SH-SY5Y (cell line): ENCODE measurements around the gene ADRB2.

Source experiments
- GATA2 ChIP-seq: IDR thresholded peaks from 2 replicates; pipeline ENCODE4 v1.6.1; 2011; ENCODE audit warnings: mild to moderate bottlenecking, low read depth, low read length
- GATA3 ChIP-seq: IDR thresholded peaks from 2 replicates; pipeline ENCODE4 v1.6.1; 2011; ENCODE audit warnings: low read depth, mild to moderate bottlenecking, low read length, moderate library complexity

- TF ChIP-seq GATA2 (no peak), GATA3 (no peak)
Measured at GRCh38 chr5:148816357-148816756, 10.1 kb upstream of the ADRB2 start.
